ENCODE results near the gene CHST9. TPM values are rescaled to one million over a fixed set of nuclear protein-coding genes. Genes with fewer than 3 reads are reported as not detected.

Gene CHST9
- total RNA-seq, 4 donors from 2014 or later, result 0.53 to 4.5 (median 1.8) TPM

DNA sequence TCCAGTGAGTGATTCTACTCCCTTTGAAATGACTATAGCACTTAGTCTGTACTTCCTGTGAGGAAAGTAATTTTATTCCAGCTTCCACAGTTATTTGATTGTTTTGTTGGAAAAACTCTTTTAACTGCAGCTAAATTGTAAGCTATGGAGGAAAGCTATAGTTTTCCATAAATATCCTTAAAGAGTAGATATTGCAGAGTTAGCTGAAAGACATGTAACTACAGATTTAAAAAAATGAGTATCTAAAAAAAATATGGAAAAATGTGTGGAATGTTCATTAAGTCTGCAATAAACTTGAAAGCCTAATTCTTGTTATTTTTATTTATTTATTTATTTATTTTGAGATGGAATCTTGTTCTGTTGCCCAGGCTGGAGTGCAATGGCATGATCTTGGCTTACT is 262.8 kb downstream of the CHST9 start:
- TF ChIP-seq POLR2A (IDR thresholded peaks at IDR 0.05), result no peak
- TF ChIP-seq, protein P1, sequence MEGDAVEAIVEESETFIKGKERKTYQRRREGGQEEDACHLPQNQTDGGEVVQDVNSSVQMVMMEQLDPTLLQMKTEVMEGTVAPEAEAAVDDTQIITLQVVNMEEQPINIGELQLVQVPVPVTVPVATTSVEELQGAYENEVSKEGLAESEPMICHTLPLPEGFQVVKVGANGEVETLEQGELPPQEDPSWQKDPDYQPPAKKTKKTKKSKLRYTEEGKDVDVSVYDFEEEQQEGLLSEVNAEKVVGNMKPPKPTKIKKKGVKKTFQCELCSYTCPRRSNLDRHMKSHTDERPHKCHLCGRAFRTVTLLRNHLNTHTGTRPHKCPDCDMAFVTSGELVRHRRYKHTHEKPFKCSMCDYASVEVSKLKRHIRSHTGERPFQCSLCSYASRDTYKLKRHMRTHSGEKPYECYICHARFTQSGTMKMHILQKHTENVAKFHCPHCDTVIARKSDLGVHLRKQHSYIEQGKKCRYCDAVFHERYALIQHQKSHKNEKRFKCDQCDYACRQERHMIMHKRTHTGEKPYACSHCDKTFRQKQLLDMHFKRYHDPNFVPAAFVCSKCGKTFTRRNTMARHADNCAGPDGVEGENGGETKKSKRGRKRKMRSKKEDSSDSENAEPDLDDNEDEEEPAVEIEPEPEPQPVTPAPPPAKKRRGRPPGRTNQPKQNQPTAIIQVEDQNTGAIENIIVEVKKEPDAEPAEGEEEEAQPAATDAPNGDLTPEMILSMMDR (IDR thresholded peaks at IDR 0.05), result no peak
- no peaks in the 10 kb centered on the region for H3K36me3 ChIP-seq
- no peak for DNase-seq
- no peak overlapping the region for H3K27ac ChIP-seq
- peaks cover 0 to 12% (median 0%) of the 10 kb centered on the region in 3 donors for H3K9me3 ChIP-seq
- no peaks in the 10 kb centered on the region for H3K4me1 ChIP-seq
- H3K4me3 ChIP-seq, result no peak overlapping the region
- no peaks in the 10 kb centered on the region for H3K27me3 ChIP-seq
- intact Hi-C loops (cut with DNase I), result no loop called here

DNA sequence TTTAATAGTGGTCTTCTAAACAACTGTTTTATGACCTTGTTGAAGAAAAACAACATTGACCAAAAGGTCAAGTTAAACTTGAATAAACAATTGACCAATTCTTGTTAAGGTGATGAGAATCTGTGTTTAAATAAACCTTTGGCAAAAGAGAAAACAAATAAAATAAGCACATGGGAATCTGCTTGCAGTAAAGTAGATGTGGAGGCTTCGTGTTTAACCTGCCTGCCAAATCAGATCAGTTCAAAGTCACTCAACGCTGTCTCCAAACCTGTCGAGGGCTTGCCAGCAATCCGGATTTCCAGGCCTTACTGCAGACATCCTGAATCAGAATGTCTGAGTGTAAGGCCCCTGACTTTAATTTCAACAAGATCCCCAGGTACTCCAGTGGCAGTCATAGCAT is 264.5 kb downstream of the CHST9 start:
- Histone ChIP-seq H3K4me3 (no peak overlapping the region), H3K27ac (no peak overlapping the region), H3K27me3 (no peaks in the 10 kb centered on the region), H3K9me3 (peaks cover 0 to 12% (median 0%) of the 10 kb centered on the region in 3 donors), H3K4me1 (no peaks in the 10 kb centered on the region), H3K36me3 (no peaks in the 10 kb centered on the region)
- intact Hi-C loops (cut with DNase I), result no loop called here
- DNase-seq, result no peak
- 50 to 64% methylated on average over 4 of the region's 4 CpGs for WGBS, 2 donors
- TF ChIP-seq, protein P1 (IDR thresholded peaks at IDR 0.05), result no peak
- no peak for TF ChIP-seq POLR2A (IDR thresholded peaks at IDR 0.05)

DNA sequence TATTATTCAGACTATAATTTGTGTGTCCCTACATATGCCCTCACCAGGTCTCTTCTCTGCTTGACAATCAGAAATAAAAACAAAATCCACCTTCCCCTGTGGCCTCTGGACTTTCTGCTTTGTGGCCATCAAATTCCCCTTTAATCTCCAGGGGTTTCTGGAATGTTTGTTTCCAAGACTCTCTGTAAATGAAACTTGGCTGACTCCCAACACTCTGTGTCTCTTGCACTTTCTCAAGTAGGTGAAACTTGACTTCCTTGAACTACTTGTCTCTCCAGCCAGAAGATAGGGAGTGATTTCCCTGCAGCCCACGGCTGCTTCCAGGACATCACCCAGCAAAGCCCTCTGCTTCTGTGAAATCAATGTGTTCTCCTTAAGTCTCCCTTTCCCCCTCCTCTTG is 265.5 kb downstream of the CHST9 start:
- WGBS, 2 donors, result 24 to 30% methylated on average over 1 of the region's 1 CpG
- Histone ChIP-seq H3K36me3 (no peaks in the 10 kb centered on the region), H3K27me3 (no peaks in the 10 kb centered on the region), H3K4me3 (no peak overlapping the region), H3K27ac (no peak overlapping the region), H3K4me1 (no peaks in the 10 kb centered on the region), H3K9me3 (peaks cover 0 to 12% (median 0%) of the 10 kb centered on the region in 3 donors)
- intact Hi-C loops (cut with DNase I), result no loop called here
- no peak for DNase-seq
- TF ChIP-seq, protein P1 (IDR thresholded peaks at IDR 0.05), result no peak
- no peak for TF ChIP-seq POLR2A (IDR thresholded peaks at IDR 0.05)

DNA sequence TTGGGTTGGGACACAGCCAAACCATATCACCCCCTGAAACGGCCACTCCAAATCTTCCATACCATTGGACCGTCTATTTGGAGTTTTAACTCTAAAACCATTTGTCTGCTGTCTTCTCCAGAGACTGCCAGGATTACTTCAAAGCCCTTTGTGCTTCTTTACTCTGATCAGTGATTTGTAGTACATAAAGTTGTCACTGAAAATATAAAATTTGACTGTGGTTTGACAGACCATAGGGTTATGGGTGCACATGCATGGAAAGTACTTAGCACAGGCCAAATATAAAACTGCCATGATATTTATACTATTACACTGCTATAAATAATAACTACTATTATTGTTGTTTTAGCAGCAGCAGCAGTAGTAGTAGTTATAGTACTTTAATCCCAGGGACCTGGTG is 265.9 kb downstream of the CHST9 start:
- TF ChIP-seq POLR2A (IDR thresholded peaks at IDR 0.05), result no peak
- TF ChIP-seq, protein P1 (IDR thresholded peaks at IDR 0.05), result no peak

DNA sequence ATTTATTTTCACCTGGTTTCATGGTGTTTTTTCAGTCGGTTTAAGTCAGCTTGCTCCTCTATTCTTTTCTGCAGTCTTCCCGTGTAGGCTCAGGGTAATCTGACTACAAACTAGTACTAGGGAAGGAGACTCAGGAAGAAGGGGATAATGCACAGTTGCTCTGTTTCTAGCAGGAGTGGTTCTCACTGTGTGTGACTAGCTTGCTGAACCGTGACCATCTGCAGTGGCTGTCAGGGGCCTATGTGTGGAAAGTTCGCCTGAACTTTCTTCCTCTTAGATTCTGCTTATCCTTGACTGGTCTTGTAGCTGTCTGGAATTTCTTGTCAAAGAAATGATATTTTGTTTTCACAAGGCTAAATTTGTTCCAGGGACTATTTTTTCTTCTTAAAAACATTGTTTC is 273.3 kb downstream of the CHST9 start:
- no peaks in the 10 kb centered on the region for H3K4me1 ChIP-seq
- no peak for DNase-seq
- no peak for TF ChIP-seq POLR2A (IDR thresholded peaks at IDR 0.05)
- TF ChIP-seq, protein P1 (IDR thresholded peaks at IDR 0.05), result no peak
- H3K27ac ChIP-seq, result no peak overlapping the region
- no peaks in the 10 kb centered on the region for H3K36me3 ChIP-seq
- no peaks in the 10 kb centered on the region for H3K9me3 ChIP-seq
- WGBS, 2 donors, result 46 to 59% methylated on average over 4 of the region's 4 CpGs
- no peaks in the 10 kb centered on the region for H3K27me3 ChIP-seq
- intact Hi-C loops (cut with DNase I), result no loop called here
- H3K4me3 ChIP-seq, result no peak overlapping the region

More for the DNA sequence above, 265.9 kb downstream of the CHST9 start:
- H3K4me3 ChIP-seq, result no peak overlapping the region
- H3K27me3 ChIP-seq, result no peaks in the 10 kb centered on the region
- no peak overlapping the region for H3K27ac ChIP-seq
- intact Hi-C loops (cut with DNase I), result no loop called here
- no peaks in the 10 kb centered on the region for H3K4me1 ChIP-seq
- no peaks in the 10 kb centered on the region for H3K36me3 ChIP-seq
- no peak for DNase-seq
- peaks cover 0 to 12% (median 0%) of the 10 kb centered on the region in 3 donors for H3K9me3 ChIP-seq
- WGBS, 2 donors, result 67 to 70% methylated on average over 2 of the region's 2 CpGs
